Neural progenitor cell (in vitro differentiated cells): ENCODE results near the gene TMEM140. TPM values are rescaled to one million over a fixed set of nuclear protein-coding genes. Genes with fewer than 3 reads are reported as not detected.
"Not testable (repeated sequence)": the region's sequence is repeated elsewhere in the genome, so short reads cannot be mapped to it uniquely, and the experiment has no call there.

Experiments used
- DNase-seq: peaks from one replicate; pipeline ENCODE4 v3.0.0-alpha.2; 2016; ENCODE audit warnings: low spot score
- H2AFZ ChIP-seq: fragments of 200-600 bp; sonication (generic); replicated peaks from 2 replicates; pipeline ENCODE4 v1.6.1; 2016; ENCODE audit warnings: antibody characterized with exemption
- H3F3A ChIP-seq: fragments of 200-600 bp; sonication (generic); 2 replicates; pipeline ENCODE4 v1.6.1; 2016; ENCODE audit warnings: antibody characterized with exemption, low read depth
- H3K27ac ChIP-seq: fragments of 200-600 bp; sonication (generic); 2 replicates; pipeline ENCODE4 v1.5.1; 2016; ENCODE audit warnings: mild to moderate bottlenecking
- H3K27me3 ChIP-seq: fragments of 200-600 bp; sonication (generic); 2 replicates; pipeline ENCODE4 v1.6.1; 2016; ENCODE audit warnings: mild to moderate bottlenecking, moderate library complexity
- H3K36me3 ChIP-seq: fragments of 200-600 bp; sonication (generic); 2 replicates; pipeline ENCODE4 v1.5.1; 2016
- H3K4me1 ChIP-seq: fragments of 200-600 bp; sonication (generic); 2 replicates; pipeline ENCODE4 v1.6.1; 2016; ENCODE audit warnings: mixed run types
- H3K4me2 ChIP-seq: fragments of 200-600 bp; sonication (generic); 2 replicates; pipeline ENCODE4 v1.6.1; 2016
- H3K4me3 ChIP-seq: fragments of 200-600 bp; sonication (generic); 2 replicates; pipeline ENCODE4 v1.5.1; 2016
- H3K79me2 ChIP-seq: fragments of 200-600 bp; sonication (generic); 2 replicates; pipeline ENCODE4 v1.6.1; 2016; ENCODE audit warnings: low read depth
- H3K9ac ChIP-seq: fragments of 200-600 bp; sonication (generic); 2 replicates; pipeline ENCODE4 v1.6.1; 2016
- H3K9me3 ChIP-seq: fragments of 200-600 bp; sonication (generic); 2 replicates; pipeline ENCODE4 v1.5.1; 2016; ENCODE audit warnings: low read depth
- H4K20me1 ChIP-seq: fragments of 200-600 bp; sonication (generic); 2 replicates; pipeline ENCODE4 v1.6.1; 2016; ENCODE audit warnings: low read depth
- H3K27ac Mint-ChIP-seq: 3 replicates; pipeline ENCODE4 v1.8.0; 2021; ENCODE audit warnings: mixed read lengths
- H3K27me3 Mint-ChIP-seq: 2 replicates; pipeline ENCODE4 v1.8.0; 2022; ENCODE audit warnings: low read depth, mild to moderate bottlenecking, inconsistent platforms, moderate library complexity, mixed read lengths; ENCODE audit not compliant: insufficient read depth
- H3K36me3 Mint-ChIP-seq: 3 replicates; pipeline ENCODE4 v1.8.0; 2021; ENCODE audit warnings: mixed read lengths
- H3K4me1 Mint-ChIP-seq: 3 replicates; pipeline ENCODE4 v1.8.0; 2021; ENCODE audit warnings: mixed read lengths
- H3K4me3 Mint-ChIP-seq: 3 replicates; pipeline ENCODE4 v1.8.0; 2021; ENCODE audit warnings: mild to moderate bottlenecking, moderate library complexity, mixed read lengths
- H3K9me3 Mint-ChIP-seq: 3 replicates; pipeline ENCODE4 v1.8.0; 2020; ENCODE audit warnings: mixed read lengths
- CTCF ChIP-seq: fragments of 200-600 bp; sonication (generic); IDR thresholded peaks from 2 replicates; pipeline ENCODE4 v1.5.1; 2017; ENCODE audit warnings: antibody characterized with exemption, mild to moderate bottlenecking
- EZH2 ChIP-seq: fragments of 200-600 bp; sonication (generic); IDR thresholded peaks from 2 replicates; pipeline ENCODE4 v1.6.1; 2017; ENCODE audit warnings: antibody characterized with exemption, mild to moderate bottlenecking, moderate library complexity
- EZH2phosphoT487 ChIP-seq: fragments of 200-600 bp; sonication (generic); IDR thresholded peaks from 2 replicates; pipeline ENCODE4 v1.6.1; 2017; ENCODE audit warnings: antibody characterized with exemption
- total RNA-seq: library from RNA; depleted of rRNA; stranded (reverse); fragments of >200 nt; gene quantifications from 2 replicates; pipeline ENCODE4 v1.2.3, GENCODE V29; 2015; ENCODE audit warnings: low replicate concordance

The TMEM140 gene
- total RNA-seq, 1 donor from 2014 or later = not detected

DNA sequence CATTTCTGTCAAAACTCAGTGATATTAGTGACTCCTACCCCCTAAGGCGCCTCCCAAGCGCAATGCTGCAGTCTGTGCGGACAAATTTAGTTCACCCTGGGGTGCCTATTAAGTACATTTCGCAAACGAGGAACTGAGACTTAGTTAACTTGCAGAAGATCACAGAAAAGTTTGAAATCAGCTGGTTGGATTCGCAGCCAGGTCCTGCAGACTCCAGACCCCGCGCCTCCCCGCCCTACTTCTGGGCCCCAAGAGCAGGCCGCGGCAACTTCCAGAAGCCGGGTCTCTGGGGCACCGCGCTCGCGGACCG lies 22.0 kb downstream of the TMEM140 start:
- Histone ChIP-seq H3K27ac (peak overlapping the region; percentile 92), H3K9ac (peak overlapping the region; percentile 77), H3K4me1 (peaks cover 5% of the 10 kb centered on the region), H4K20me1 (peaks cover 3% of the 10 kb centered on the region), H3F3A (peaks cover 17% of the 10 kb centered on the region), H3K4me2 (peak overlapping the region; percentile 95), H3K36me3 (no peaks in the 10 kb centered on the region), H2AFZ (peak overlapping the region; percentile 81), H3K4me3 (peak overlapping the region; percentile 70), H3K27me3 (no peaks in the 10 kb centered on the region), H3K79me2 (peaks cover 26% of the 10 kb centered on the region), H3K9me3 (no peaks in the 10 kb centered on the region)
- H3K4me1 Mint-ChIP-seq = peaks cover 25% of the 10 kb centered on the region
- no peak for DNase-seq
- H3K27me3 Mint-ChIP-seq = peaks cover 9% of the 10 kb centered on the region
- TF ChIP-seq EZH2 (no peak), EZH2phosphoT487 (no peak), CTCF (no peak)
- H3K36me3 Mint-ChIP-seq = peaks cover 25% of the 10 kb centered on the region
- peak overlapping the region; percentile 93 for H3K4me3 Mint-ChIP-seq
- peak overlapping the region; percentile 91 for H3K27ac Mint-ChIP-seq
- H3K9me3 Mint-ChIP-seq = no peaks in the 10 kb centered on the region

DNA sequence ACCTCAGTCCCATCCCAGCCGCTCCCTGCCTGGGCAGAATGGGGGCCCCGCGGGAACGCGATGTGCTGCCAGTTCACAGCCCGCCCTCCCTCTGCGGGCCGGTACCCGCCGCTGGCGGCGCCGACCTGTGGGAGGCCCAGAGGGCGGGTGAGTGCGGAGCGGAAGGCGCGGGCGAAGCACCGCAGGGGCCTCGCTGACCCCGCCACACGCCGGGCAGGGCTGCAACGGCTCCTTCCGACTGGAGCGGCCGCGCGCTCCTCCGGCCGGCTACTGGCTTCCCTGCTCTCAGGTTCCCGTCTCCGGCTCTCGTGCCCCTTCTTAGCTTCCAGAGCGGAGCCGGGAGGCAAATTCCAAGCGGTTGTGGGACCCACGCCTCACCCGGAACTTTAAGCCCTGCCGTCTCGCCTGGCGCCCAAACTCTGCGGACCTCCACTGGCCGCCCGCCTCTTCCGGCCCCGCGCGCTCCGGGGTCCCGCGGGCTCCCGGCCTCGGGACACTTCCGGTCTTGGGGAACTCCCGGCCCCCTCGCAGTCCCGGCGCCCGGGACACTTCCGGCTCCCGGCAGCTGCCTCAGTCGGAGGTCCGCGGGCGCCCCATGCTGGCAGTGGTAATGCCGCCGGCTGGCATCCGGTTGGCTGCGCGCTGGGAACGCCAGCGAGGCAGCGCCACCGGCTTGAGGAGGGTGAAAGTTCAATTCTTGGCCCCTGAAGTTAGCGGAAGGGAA lies 22.6 kb downstream of the TMEM140 start, which contains the start of gene CYREN:
TSS of gene CYREN (minus strand) at position 434 of the 724 bp plus-strand sequence. CDS start 1,785 bp downstream, outside the sequence.
- H3K4me1 ChIP-seq = peaks cover 5% of the 10 kb centered on the region
- peaks cover 26% of the 10 kb centered on the region for H3K79me2 ChIP-seq
- H3K9me3 ChIP-seq = no peaks in the 10 kb centered on the region
- no peaks in the 10 kb centered on the region for H3K36me3 ChIP-seq
- H3K9ac ChIP-seq = peak within 1 kb of the TSS; percentile 77
- TF ChIP-seq CTCF (peak; percentile 54), EZH2 (no peak), EZH2phosphoT487 (no peak)
- H3K9me3 Mint-ChIP-seq = no peaks in the 10 kb centered on the region
- H2AFZ ChIP-seq = peak within 1 kb of the TSS; percentile 81
- peaks cover 22% of the 10 kb centered on the region for H3K36me3 Mint-ChIP-seq
- H3K4me2 ChIP-seq = peak within 1 kb of the TSS; percentile 95
- peak within 1 kb of the TSS; percentile 91 for H3K27ac Mint-ChIP-seq
- peak within 1 kb of the TSS; percentile 92 for H3K27ac ChIP-seq
- peak within 1 kb of the TSS; percentile 70 for H3K4me3 ChIP-seq
- DNase-seq = peak; percentile 93
- H3K4me1 Mint-ChIP-seq = peaks cover 25% of the 10 kb centered on the region
- H4K20me1 ChIP-seq = peaks cover 3% of the 10 kb centered on the region
- peaks cover 9% of the 10 kb centered on the region for H3K27me3 Mint-ChIP-seq
- no peaks in the 10 kb centered on the region for H3K27me3 ChIP-seq
- peaks cover 17% of the 10 kb centered on the region for H3F3A ChIP-seq
- H3K4me3 Mint-ChIP-seq = peak within 1 kb of the TSS; percentile 93

DNA sequence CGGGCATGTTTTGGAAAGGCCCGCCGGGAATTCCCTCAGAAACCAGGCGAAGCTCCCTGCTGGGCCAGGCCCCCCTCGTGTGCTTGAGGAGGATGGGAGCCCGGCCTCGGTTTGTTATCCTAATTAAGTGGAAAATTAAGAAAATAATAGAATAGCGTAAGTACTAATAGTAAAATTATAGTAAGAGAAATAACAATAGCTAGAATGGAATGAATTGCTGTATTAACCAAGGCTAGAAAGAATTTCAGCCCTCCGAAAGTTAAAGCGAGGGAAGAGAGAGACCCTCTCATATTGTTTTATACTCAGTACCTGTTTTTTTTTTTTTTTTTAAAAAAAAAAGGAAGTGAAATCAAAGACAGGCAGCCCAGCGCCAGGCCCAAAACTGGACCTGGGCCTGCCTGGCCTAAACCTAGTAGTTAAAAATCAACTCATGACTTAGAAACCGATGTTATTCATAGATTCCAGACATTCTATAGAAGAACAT lies 23.2 kb downstream of the TMEM140 start:
- peaks cover 17% of the 10 kb centered on the region for H3F3A ChIP-seq
- not testable (repeated sequence) for H3K4me1 ChIP-seq, H3K27me3 ChIP-seq, DNase-seq, H3K27ac Mint-ChIP-seq, H3K9me3 ChIP-seq, H3K36me3 ChIP-seq, H3K27me3 Mint-ChIP-seq, H4K20me1 ChIP-seq, H3K9me3 Mint-ChIP-seq, H3K9ac ChIP-seq
- H3K27ac ChIP-seq = peak overlapping the region; percentile 92
- Mint-ChIP-seq H3K36me3 (peaks cover 16% of the 10 kb centered on the region), H3K4me1 (peaks cover 25% of the 10 kb centered on the region), H3K4me3 (peak overlapping the region; percentile 87)
- peak overlapping the region; percentile 70 for H3K4me3 ChIP-seq
- peaks cover 26% of the 10 kb centered on the region for H3K79me2 ChIP-seq
- H3K4me2 ChIP-seq = peak overlapping the region; percentile 95
- H2AFZ ChIP-seq = peak overlapping the region; percentile 81

DNA sequence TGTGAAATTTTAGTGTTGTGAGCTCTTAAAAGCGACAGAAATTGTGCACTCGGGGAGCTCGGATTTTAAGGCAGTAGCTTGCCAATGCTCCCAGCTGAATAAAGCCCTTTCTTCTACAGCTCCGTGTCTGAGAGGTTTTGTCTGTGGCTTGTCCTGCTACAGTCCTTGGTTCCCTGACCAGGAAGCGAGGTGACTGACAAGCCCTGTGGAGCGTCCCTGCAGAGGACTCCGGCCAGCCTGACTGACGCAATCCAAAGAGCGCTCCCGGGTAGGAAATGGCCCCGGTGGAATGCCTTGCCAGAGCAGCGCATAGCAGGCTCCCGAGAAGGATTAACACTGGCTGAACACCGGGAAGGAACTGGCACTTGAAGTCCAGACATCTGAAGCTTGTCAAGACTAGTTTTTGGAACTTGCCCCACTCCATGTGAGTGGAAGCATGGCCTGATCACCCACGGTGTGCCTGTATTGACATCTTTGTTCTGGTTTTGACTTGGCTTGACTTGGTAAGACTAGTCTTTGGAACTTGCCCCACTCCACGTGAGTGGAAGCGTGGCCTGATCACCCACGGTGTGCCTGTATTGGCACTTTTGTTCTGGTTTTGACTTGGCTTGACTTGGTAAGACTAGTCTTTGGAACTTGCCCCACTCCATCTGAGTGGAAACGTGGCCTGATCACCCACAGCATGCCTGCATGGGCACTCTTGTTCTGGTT lies 23.9 kb downstream of the TMEM140 start:
- H3K27ac Mint-ChIP-seq = peak overlapping the region; percentile 76
- H3K36me3 Mint-ChIP-seq = peaks cover 12% of the 10 kb centered on the region
- not testable (repeated sequence) for H4K20me1 ChIP-seq, H3K4me1 ChIP-seq, H3K36me3 ChIP-seq, H3K9me3 Mint-ChIP-seq, H3K9ac ChIP-seq, H3K4me3 ChIP-seq, H3K27ac ChIP-seq, H3K9me3 ChIP-seq, H3K27me3 ChIP-seq, H3K27me3 Mint-ChIP-seq
- peak; percentile 59 for DNase-seq
- peaks cover 25% of the 10 kb centered on the region for H3K4me1 Mint-ChIP-seq
- H3K4me2 ChIP-seq = peak overlapping the region; percentile 95
- H3K4me3 Mint-ChIP-seq = peak overlapping the region; percentile 87
- peaks cover 17% of the 10 kb centered on the region for H3F3A ChIP-seq
- peaks cover 26% of the 10 kb centered on the region for H3K79me2 ChIP-seq
- peak overlapping the region; percentile 73 for H2AFZ ChIP-seq

DNA sequence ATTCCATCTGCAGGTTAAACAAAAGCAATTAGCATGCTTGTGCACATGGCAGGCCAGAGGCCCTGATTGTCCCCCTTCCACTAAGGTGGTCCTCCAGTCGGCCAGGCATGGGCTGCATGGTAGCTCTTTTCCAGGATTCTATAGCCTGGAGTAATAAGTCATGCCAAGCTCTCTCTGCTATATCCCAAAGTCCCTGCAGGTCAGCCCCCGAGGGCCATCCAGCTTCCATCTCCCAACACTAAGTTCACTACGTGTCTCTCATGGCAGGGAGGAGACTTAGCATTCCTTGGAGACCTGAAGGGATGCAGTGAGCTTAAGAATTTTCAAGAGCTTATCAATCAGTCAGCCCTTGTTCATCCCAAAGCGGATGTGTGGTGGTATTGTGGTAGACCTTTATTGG lies 26.0 kb downstream of the TMEM140 start:
- not testable (repeated sequence) for H3K9me3 Mint-ChIP-seq, H3K27me3 Mint-ChIP-seq
- H3K4me1 Mint-ChIP-seq = peaks cover 21% of the 10 kb centered on the region

More for the DNA sequence above, 26.0 kb downstream of the TMEM140 start:
- not testable (repeated sequence) for H3K27ac ChIP-seq, H3K4me2 ChIP-seq, H3K9me3 ChIP-seq, H3K36me3 ChIP-seq, H3K9ac ChIP-seq, H3K4me3 Mint-ChIP-seq, H2AFZ ChIP-seq, H3K27me3 ChIP-seq, H4K20me1 ChIP-seq, H3K27ac Mint-ChIP-seq, DNase-seq, H3K36me3 Mint-ChIP-seq, H3K4me3 ChIP-seq
- H3K4me1 ChIP-seq = peaks cover 16% of the 10 kb centered on the region
- peaks cover 31% of the 10 kb centered on the region for H3F3A ChIP-seq
- peaks cover 13% of the 10 kb centered on the region for H3K79me2 ChIP-seq
